ENCODE data around the gene EDNRA.

- TF ChIP-seq GABPA (IDR thresholded peaks at IDR 0.05; ENCODE audit: low read depth) (no peak), CHD2 (IDR thresholded peaks at IDR 0.05; ENCODE audit: low read length, partially characterized antibody) (no peak), CTCF (IDR thresholded peaks at IDR 0.05) (no peak), TCF12 (IDR thresholded peaks at IDR 0.05) (no peak), JUND (IDR thresholded peaks at IDR 0.05) (no peak), POLR2AphosphoS5 (IDR thresholded peaks at IDR 0.05; ENCODE audit: low read depth, low read length) (no peak), TEAD4 (IDR thresholded peaks at IDR 0.05; ENCODE audit: borderline replicate concordance, insufficient read depth) (no peak), RAD21 (IDR thresholded peaks at IDR 0.05; ENCODE audit: low read length) (no peak), REST (IDR thresholded peaks at IDR 0.05; ENCODE audit: low read depth, low read length) (no peak), FOSL2 (IDR thresholded peaks at IDR 0.05; ENCODE audit: borderline replicate concordance, low read depth) (no peak)
These were observed 57.8 kb downstream of the EDNRA start for GRCh38 chr4:147538711-147539110.

Data from SK-N-SH (cell line).